Osteocyte (in vitro differentiated cells): Measurements from ENCODE around the gene CCND1. TPM values are rescaled to one million over a fixed set of nuclear protein-coding genes. Genes with fewer than 3 reads are reported as not detected.

ENCODE experiments used
- DNase-seq: peaks from one replicate; pipeline ENCODE4 v3.0.0; 2021; ENCODE audit warnings: mixed read lengths; ENCODE audit not compliant: unreplicated experiment; ENCODE audit errors: extremely low spot score
- H3K27ac Mint-ChIP-seq: one replicate; pipeline ENCODE4 v1.8.0; 2021; ENCODE audit warnings: mild to moderate bottlenecking, mixed read lengths; ENCODE audit not compliant: unreplicated experiment
- H3K27me3 Mint-ChIP-seq: one replicate; pipeline ENCODE4 v1.8.0; 2021; ENCODE audit warnings: mixed read lengths; ENCODE audit not compliant: unreplicated experiment
- H3K36me3 Mint-ChIP-seq: one replicate; pipeline ENCODE4 v1.8.0; 2021; ENCODE audit warnings: mixed read lengths; ENCODE audit not compliant: unreplicated experiment
- H3K4me1 Mint-ChIP-seq: one replicate; pipeline ENCODE4 v1.8.0; 2021; ENCODE audit warnings: mixed read lengths; ENCODE audit not compliant: unreplicated experiment
- H3K4me3 Mint-ChIP-seq: one replicate; pipeline ENCODE4 v1.8.0; 2021; ENCODE audit warnings: mild to moderate bottlenecking, moderate library complexity, mixed read lengths; ENCODE audit not compliant: unreplicated experiment
- H3K9me3 Mint-ChIP-seq: one replicate; pipeline ENCODE4 v1.8.0; 2021; ENCODE audit warnings: mixed read lengths; ENCODE audit not compliant: unreplicated experiment
- total RNA-seq: library from RNA; stranded (reverse); gene quantifications from 2 replicates; pipeline ENCODE4 v1.2.1, GENCODE V29; 2021
- TF ChIP-seq, protein P1 (sequence below): fragments of 200-600 bp; sonication (generic); IDR thresholded peaks from 2 replicates; pipeline ENCODE4 v1.5.0; 2021; ENCODE audit warnings: antibody characterized with exemption, mild to moderate bottlenecking, moderate library complexity

CCND1 gene
- total RNA-seq, 1 donor from 2014 or later: 180 TPM

DNA sequence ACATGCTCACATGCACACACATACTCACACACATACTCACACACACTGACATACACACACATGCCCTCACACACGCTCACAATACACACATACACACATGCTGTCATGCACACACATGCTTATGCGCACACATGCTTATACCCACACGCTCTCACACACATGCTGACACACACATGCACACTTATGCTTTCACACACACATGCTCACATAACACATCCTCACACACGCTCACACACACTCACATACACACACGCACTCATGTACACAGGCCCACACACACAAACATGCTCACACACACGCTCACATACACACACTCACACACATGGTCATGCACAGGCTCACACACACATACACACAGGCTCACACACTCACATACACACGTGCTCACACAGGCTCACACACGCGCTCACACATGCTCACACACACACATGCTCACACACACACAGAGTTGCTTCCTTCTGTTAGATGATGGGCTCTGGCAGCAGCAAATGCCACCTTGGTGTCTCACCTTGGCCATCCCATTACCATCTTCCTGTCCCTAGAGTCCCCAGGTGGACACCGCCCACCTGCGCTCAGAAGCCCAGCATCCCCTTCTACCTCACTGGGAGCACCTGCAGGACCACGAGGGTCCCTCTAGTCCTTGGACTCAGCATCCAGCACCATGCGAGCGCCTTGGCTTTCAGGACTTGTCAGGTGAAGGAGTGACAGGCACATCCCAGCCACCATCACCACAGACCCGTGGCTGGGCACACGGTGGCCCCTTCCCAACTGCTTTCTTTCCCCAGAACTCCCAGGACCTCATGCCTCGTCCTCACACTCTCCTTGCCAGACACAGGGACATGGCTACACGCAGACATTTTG is 44.9 kb upstream of the CCND1 start:
- H3K27ac Mint-ChIP-seq: no peak overlapping the region
- H3K4me3 Mint-ChIP-seq: no peak overlapping the region
- DNase-seq: no peak
- no peaks in the 10 kb centered on the region for H3K9me3 Mint-ChIP-seq
- TF ChIP-seq, protein P1, sequence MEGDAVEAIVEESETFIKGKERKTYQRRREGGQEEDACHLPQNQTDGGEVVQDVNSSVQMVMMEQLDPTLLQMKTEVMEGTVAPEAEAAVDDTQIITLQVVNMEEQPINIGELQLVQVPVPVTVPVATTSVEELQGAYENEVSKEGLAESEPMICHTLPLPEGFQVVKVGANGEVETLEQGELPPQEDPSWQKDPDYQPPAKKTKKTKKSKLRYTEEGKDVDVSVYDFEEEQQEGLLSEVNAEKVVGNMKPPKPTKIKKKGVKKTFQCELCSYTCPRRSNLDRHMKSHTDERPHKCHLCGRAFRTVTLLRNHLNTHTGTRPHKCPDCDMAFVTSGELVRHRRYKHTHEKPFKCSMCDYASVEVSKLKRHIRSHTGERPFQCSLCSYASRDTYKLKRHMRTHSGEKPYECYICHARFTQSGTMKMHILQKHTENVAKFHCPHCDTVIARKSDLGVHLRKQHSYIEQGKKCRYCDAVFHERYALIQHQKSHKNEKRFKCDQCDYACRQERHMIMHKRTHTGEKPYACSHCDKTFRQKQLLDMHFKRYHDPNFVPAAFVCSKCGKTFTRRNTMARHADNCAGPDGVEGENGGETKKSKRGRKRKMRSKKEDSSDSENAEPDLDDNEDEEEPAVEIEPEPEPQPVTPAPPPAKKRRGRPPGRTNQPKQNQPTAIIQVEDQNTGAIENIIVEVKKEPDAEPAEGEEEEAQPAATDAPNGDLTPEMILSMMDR: no peak
- H3K4me1 Mint-ChIP-seq: peaks cover 6% of the 10 kb centered on the region
- H3K27me3 Mint-ChIP-seq: no peaks in the 10 kb centered on the region
- no peaks in the 10 kb centered on the region for H3K36me3 Mint-ChIP-seq

DNA sequence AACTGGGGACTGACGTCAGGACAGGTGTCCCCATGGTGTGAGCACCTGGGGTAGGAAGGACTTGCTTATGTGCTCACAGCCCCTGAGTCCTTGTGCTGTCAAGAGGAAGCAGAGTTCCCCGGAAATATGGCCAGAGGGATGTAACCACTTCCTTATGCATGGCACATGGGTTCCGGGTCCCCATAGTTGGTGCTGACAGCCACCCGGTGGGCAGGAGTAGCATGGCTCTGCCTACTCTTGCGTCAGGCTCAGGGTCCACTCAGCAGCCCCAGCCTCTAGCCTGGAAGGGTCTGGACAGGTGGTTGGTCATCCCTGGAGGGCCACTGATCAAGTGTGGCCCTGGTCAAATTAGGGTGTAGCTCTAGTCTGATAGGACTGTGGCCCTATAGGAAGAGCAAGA is 42.8 kb upstream of the CCND1 start:
- TF ChIP-seq, protein P1: peak; percentile 36
- Mint-ChIP-seq H3K4me3 (no peak overlapping the region), H3K27me3 (peaks cover 4% of the 10 kb centered on the region), H3K36me3 (no peaks in the 10 kb centered on the region), H3K4me1 (peaks cover 6% of the 10 kb centered on the region), H3K9me3 (no peaks in the 10 kb centered on the region), H3K27ac (no peak overlapping the region)
- DNase-seq: no peak

DNA sequence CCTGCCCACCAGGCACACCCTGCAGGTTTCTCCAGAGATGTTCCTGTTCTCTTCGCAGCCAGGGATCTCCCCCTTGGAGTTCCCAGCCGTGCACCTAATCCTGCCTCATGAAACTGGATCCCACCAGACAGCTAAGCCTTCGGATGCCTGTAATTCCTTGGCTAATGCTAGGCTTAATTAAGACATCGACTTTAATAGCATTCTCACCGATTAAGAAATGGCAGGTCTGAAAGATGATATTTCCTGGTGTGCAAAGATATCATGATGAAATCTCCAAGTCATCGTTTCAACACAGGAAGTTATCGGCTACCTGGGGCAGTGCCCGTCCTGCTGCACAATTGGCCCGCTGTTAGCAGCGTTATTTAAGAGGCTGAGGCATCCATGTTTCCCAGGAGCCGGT is 41.5 kb upstream of the CCND1 start:
- Mint-ChIP-seq H3K4me1 (peaks cover 6% of the 10 kb centered on the region), H3K4me3 (no peak overlapping the region), H3K27me3 (peaks cover 9% of the 10 kb centered on the region), H3K36me3 (no peaks in the 10 kb centered on the region), H3K9me3 (no peaks in the 10 kb centered on the region), H3K27ac (no peak overlapping the region)
- TF ChIP-seq, protein P1: no peak
- no peak for DNase-seq

DNA sequence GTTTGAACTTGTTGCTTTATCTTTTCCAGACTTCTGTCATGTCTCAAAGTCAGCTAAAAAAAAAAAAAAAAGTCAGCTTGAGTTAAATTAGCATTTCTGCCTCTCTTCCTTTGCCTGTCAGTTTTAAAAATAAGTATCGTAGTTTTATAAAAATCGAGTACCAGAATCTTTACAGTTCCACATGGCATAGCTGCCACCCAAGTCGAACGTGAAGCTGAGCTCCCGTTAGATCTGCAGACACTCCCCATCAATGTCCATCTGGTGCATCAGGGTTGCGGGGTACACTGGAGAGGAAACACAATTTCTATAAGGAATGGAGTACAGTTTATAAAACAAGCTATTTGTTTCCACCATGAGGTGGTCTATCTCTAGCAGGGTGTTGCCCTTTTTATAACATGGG is 41.0 kb upstream of the CCND1 start:
- TF ChIP-seq, protein P1: no peak
- H3K27me3 Mint-ChIP-seq: peaks cover 9% of the 10 kb centered on the region
- no peak overlapping the region for H3K27ac Mint-ChIP-seq
- H3K9me3 Mint-ChIP-seq: no peaks in the 10 kb centered on the region
- no peaks in the 10 kb centered on the region for H3K36me3 Mint-ChIP-seq
- DNase-seq: no peak
- H3K4me1 Mint-ChIP-seq: peaks cover 6% of the 10 kb centered on the region
- no peak overlapping the region for H3K4me3 Mint-ChIP-seq
